ENCODE results near the gene TMEM161A.
"Not testable (repeated sequence)": the region's sequence is repeated elsewhere in the genome, so short reads cannot be mapped to it uniquely, and the experiment has no call there.

TMEM161A gene

DNA sequence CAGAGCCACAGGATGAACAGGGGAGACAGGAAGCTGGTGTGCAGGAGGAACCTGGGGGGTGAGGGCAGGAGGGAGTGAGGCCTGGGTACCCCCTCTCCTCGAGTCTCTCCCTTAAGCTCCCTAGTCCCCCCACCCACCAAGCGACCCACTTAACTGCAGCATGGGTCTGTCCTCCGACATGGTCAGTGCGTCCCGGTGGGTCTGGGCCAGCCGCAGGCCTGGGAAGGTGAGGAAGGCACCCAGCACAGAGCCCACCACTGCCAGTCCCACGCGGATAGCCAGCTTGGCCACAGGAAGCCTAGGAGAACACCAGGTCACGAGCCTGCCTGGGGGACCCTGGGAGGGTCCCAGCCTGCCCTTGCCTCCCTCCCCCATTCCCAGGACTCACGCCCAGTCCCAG is 16.9 kb downstream of the TMEM161A start:
- Mint-ChIP-seq H3K9me3 (peaks cover 8% of the 10 kb centered on the region), H3K36me3 (ENCODE audit: low read depth) (peaks cover 12% of the 10 kb centered on the region), H3K27ac (no peak overlapping the region), H3K4me3 (no peak overlapping the region), H3K27me3 (ENCODE audit: low read depth) (no peaks in the 10 kb centered on the region), H3K4me1 (ENCODE audit: low read depth) (no peaks in the 10 kb centered on the region)
- DNase-seq (ENCODE audit: low spot score), result no peak

DNA sequence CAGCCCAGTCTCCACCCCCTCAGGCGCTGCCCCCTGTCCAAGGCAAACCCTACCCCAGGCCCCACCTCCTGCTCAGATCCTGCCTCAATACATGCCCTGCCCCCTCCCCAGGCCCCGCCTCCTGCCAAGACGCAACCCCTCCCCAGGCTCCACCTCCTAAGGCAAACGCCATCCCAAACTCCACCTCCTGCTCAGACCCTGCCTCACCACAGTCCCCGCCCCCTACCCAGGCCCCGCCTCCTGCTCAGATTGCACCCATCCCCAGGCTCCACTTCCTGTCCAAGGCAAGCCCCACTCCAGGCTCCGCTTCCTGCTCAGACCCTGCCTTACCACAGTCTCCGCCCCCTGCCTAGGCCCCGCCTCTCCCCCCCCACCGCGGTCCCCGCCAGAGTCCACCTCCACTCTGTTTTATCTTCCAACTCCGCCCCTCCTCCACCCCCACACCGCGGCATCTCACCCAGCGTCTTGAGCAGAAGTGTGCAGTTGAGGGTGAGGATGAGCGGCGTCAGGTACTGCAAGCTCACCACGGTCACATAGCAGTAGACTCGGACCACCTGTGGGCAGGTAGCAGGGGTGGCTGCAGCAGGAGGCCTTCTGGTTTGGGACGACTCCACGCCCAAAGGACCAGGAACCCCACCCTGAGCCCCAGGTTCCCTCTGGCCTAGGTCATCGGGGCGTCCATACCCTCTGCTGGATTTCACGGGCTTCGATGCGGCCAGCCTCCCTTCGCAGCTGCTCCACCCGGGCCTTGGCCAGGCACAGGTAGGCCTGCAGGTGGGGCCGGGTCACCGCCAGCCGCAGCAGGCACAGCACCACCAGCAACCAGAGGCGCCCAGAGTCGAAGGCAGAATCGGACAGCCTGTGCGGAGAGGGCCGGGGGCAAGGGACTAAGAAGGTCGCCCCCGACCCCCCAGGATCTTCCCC is 17.7 kb downstream of the TMEM161A start:
- Mint-ChIP-seq H3K4me3 (no peak overlapping the region), H3K4me1 (ENCODE audit: low read depth) (no peaks in the 10 kb centered on the region), H3K27ac (no peak overlapping the region), H3K9me3 (peaks cover 8% of the 10 kb centered on the region), H3K27me3 (ENCODE audit: low read depth) (no peaks in the 10 kb centered on the region), H3K36me3 (ENCODE audit: low read depth) (peaks cover 12% of the 10 kb centered on the region)
- no peak for DNase-seq (ENCODE audit: low spot score)

DNA sequence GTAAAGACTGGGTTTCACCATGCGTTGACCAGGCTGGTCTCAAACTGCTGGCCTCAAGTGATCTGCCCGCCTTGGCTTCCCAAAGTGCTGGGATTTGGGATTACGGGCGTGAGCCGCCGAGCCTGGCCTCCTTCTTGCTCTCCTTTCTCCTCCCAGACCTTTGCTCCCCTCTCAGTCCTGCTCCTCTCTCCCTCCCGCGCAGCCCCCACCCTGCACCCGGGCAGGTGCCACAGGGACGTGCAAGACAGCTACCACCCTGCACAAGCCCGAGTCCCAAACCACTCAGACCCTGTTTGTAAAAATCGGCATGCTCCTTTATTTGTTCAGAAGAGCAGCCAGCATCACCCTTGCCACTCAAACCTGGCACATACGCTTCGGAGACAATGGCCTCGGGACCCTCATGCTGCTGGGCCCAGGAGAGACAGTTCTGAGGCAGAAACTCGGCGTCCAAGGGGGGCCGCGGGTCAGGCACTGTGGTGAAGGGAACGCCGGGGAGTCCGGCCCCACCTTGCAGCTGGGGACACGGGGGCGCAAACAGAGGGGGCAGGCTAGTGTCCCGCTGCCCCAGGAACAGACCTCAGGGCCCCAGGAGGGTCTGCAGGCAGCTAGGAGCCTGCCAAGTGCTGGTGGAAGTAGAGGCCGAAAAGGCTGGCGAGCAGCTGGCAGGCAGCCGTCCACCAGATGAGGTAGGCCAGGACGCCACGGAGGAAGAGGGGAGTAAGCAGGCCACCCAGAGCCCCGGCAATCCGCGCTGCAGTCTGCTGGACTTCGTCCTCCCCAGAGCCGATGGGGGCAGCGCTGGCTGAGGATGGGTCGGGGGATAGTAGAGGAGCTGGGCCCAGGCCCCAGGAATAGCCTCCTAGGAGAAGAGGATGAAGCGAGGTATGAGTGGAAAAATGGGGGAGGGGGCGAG is 18.7 kb downstream of the TMEM161A start:
- Mint-ChIP-seq H3K27me3 (ENCODE audit: low read depth) (no peaks in the 10 kb centered on the region), H3K9me3 (peaks cover 8% of the 10 kb centered on the region), H3K4me1 (ENCODE audit: low read depth) (no peaks in the 10 kb centered on the region), H3K27ac (no peak overlapping the region), H3K4me3 (no peak overlapping the region), H3K36me3 (ENCODE audit: low read depth) (peaks cover 12% of the 10 kb centered on the region)
- no peak for DNase-seq (ENCODE audit: low spot score)

DNA sequence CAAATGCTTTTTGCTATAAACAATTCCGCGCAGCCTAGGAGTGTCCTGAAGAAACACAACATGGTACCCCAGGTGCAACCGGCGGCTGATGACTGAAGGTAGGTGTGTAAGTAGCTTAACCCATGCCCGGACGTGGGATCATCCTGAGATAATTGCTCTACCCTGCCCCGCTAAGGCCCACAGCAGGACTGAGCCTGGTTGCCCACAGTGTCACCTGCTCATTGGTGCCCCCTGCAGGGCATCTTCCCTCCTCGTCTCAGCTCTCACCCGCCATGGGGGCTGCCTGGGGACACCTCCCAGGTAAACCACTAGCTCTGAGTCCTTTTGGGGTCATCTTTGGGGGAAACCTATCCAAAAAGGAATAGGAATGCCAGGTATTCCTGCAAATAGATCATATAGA is 22.3 kb downstream of the TMEM161A start:
- H3K36me3 Mint-ChIP-seq (ENCODE audit: low read depth), result peaks cover 2% of the 10 kb centered on the region
- no peaks in the 10 kb centered on the region for H3K9me3 Mint-ChIP-seq
- H3K4me1 Mint-ChIP-seq (ENCODE audit: low read depth), result no peaks in the 10 kb centered on the region
- H3K27me3 Mint-ChIP-seq (ENCODE audit: low read depth), result no peaks in the 10 kb centered on the region
- no peak for DNase-seq (ENCODE audit: low spot score)
- H3K4me3 Mint-ChIP-seq, result no peak overlapping the region
- no peak overlapping the region for H3K27ac Mint-ChIP-seq

DNA sequence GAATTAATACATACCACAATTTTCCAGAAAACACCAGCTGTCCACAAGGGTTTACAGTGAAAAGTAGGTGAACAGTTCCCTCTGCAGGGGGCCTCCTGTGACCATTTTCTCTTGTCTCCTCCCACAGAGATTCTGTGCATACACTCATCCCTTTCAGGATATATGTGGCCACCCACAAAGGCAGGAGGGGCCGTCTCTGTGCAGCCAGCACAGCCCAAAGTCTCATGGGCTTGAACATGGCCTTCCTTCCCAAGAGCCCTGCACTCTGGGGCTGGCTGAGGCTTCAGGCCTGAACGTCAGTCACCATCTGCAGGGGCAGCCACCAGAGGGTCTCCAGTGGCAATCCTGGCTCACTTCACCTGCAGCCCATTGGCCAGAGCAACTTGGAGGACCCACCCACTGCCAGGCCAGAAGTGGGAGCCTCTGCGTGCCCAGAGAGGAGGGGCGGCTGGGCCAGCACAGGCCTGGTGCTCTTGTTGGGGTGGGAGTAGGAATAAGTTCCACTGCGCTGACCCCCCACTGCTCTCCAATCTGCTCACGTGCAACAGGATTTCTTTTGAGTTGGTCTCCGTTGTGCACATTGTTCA is 25.1 kb downstream of the TMEM161A start:
- H3K27me3 Mint-ChIP-seq (ENCODE audit: low read depth), result no peaks in the 10 kb centered on the region
- H3K4me3 Mint-ChIP-seq, result no peak overlapping the region
- no peak for DNase-seq (ENCODE audit: low spot score)
- no peaks in the 10 kb centered on the region for H3K9me3 Mint-ChIP-seq
- no peaks in the 10 kb centered on the region for H3K36me3 Mint-ChIP-seq (ENCODE audit: low read depth)
- no peak overlapping the region for H3K27ac Mint-ChIP-seq
- H3K4me1 Mint-ChIP-seq (ENCODE audit: low read depth), result no peaks in the 10 kb centered on the region

DNA sequence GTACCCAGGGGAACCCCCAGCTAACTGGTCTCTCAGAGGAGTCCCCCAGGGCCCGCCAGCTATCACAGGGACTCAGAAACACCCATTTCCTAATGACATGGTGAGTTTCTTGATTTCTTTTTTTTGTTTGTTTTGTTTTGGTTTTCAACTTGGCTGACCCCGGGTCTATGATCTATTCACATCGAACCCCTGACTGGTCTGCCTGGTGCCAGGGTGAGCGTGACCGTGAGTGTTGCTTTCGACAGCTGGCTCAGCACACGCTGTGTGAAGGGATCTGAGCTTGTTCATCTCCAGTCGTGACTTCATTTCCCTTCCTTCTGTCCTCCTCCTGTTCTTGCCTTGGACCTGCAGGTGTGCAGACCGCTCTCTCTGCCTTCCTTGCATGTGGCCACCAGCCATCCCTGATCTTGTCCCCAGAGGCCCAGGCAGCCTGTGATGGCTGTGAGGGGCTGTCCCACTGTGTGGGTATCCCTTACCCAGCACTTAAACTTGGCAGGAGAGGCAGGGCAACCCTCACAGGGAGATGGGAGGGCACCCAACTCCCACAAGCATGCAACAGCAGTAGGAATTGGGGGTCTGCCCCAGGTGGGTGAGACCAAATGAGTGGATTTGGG is 26.2 kb downstream of the TMEM161A start:
- no peaks in the 10 kb centered on the region for H3K36me3 Mint-ChIP-seq (ENCODE audit: low read depth)
- H3K4me1 Mint-ChIP-seq (ENCODE audit: low read depth), result no peaks in the 10 kb centered on the region
- DNase-seq (ENCODE audit: low spot score), result no peak
- no peak overlapping the region for H3K4me3 Mint-ChIP-seq
- H3K27me3 Mint-ChIP-seq (ENCODE audit: low read depth), result no peaks in the 10 kb centered on the region
- H3K9me3 Mint-ChIP-seq, result no peaks in the 10 kb centered on the region
- H3K27ac Mint-ChIP-seq, result no peak overlapping the region

DNA sequence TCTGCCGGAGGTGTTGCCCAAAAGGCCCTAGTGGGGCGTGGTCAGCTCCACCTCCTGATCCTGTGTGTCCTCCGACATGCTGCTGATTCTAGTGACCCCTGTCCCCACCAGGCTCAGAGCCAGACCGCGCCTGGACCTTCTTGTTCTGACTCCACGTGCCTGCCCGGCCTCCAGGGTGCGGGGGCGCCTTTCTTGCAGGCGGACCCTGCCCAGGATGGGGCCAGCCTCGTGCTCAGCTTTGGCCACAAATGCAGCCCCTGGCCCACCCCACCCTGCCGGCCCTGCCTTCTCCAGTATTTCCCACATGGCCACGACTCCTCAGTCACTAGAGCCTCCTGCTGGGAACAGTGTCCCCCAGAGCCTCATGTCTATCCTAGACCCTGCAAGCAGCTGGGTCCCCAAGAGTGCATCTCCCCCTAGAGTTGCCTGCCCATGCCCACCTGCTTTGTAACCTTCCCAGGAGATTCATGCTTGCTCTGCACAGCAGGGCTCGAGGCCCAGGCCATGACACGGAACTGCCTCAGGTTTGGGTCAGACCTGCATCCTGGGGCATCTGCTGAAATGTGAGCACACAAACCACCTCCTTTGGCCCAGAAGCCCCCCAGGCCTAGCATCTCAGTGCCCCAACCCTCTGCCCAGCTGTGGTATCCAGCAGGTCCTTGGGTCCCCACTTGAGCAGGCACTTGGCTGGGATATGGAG is 27.0 kb downstream of the TMEM161A start:
- Mint-ChIP-seq H3K4me1 (ENCODE audit: low read depth) (no peaks in the 10 kb centered on the region), H3K9me3 (no peaks in the 10 kb centered on the region), H3K36me3 (ENCODE audit: low read depth) (no peaks in the 10 kb centered on the region), H3K27ac (no peak overlapping the region), H3K27me3 (ENCODE audit: low read depth) (no peaks in the 10 kb centered on the region), H3K4me3 (no peak overlapping the region)
- no peak for DNase-seq (ENCODE audit: low spot score)

DNA sequence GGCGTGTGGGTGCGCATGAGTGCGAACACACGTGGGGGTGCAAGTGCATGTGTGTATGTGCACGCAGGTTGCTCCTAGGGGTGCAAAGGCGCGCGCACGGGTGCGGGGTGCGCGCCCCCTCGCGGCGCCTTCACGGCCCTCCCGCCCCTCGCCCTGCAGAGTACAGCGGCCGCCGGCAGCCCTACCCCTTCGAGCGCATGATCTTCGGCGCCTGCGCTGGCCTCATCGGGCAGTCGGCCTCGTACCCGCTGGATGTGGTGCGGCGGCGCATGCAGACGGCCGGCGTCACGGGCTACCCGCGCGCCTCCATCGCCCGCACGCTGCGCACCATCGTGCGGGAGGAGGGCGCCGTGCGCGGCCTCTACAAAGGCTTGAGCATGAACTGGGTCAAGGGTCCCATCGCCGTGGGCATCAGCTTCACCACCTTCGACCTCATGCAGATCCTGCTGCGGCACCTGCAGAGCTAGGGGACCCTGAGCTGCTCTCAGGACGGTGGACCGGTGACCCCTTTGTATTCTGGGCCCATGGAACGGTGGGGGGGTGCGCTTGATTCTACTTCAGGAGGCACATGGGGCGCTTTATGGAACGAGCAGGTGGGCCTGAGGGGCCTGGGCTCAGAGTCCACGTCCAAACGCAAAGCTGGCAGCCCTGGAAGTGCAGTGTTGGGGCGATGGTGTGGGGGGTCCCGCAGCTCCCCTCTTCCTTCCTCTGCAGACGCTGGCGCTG is 27.7 kb downstream of the TMEM161A start:
- H3K9me3 Mint-ChIP-seq, result no peaks in the 10 kb centered on the region

DNA sequence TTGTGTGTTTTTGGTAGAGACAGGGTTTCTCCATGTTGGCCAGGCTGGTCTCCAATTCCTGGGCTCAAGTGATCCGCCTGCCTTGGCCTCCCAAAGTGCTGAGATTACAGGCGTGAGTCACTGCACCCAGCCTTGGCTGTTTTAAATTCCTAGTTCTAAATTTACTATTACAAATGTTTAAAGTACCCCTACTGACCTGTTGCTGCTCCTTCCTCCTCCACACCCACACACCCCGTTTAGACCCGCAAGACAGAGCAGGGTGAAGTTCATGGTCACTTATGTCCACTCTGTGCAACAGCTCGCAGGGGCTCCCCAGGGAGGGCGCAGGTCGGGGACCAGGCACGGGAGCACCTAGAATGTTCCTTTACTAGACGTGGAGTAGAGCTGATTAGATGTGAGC is 28.7 kb downstream of the TMEM161A start:
- Mint-ChIP-seq H3K4me1 (ENCODE audit: low read depth) (no peaks in the 10 kb centered on the region), H3K27ac (no peak overlapping the region), H3K9me3 (no peaks in the 10 kb centered on the region), H3K36me3 (ENCODE audit: low read depth) (no peaks in the 10 kb centered on the region), H3K27me3 (ENCODE audit: low read depth) (no peaks in the 10 kb centered on the region), H3K4me3 (no peak overlapping the region)
- DNase-seq (ENCODE audit: low spot score), result no peak

More for the DNA sequence above, 27.7 kb downstream of the TMEM161A start:
- Mint-ChIP-seq H3K27ac (no peak overlapping the region), H3K4me3 (no peak overlapping the region), H3K4me1 (ENCODE audit: low read depth) (no peaks in the 10 kb centered on the region), H3K36me3 (ENCODE audit: low read depth) (no peaks in the 10 kb centered on the region), H3K27me3 (ENCODE audit: low read depth) (no peaks in the 10 kb centered on the region)
- peak; percentile 12 for DNase-seq (ENCODE audit: low spot score)

DNA sequence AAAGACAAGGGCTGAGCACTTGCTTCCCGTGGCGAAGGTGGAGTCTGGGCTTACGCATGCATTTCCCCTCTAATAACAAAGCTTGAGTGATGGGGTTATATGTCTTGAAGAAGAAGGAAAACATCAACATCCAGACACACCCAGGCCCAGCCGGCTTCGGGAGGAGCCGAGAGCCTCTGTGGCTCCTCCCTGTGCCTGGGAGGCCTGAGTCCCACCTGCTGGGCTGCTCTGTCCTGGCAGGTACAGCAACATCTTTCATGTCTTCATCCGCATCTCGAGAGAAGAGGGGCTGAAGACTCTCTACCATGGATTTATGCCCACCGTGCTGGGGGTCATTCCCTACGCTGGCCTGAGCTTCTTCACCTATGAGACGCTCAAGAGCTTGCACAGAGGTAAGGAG is 30.6 kb downstream of the TMEM161A start:
- Mint-ChIP-seq H3K4me1 (ENCODE audit: low read depth) (no peaks in the 10 kb centered on the region), H3K9me3 (no peaks in the 10 kb centered on the region), H3K27ac (no peak overlapping the region), H3K4me3 (no peak overlapping the region), H3K36me3 (ENCODE audit: low read depth) (no peaks in the 10 kb centered on the region), H3K27me3 (ENCODE audit: low read depth) (no peaks in the 10 kb centered on the region)
- DNase-seq (ENCODE audit: low spot score), result no peak

DNA sequence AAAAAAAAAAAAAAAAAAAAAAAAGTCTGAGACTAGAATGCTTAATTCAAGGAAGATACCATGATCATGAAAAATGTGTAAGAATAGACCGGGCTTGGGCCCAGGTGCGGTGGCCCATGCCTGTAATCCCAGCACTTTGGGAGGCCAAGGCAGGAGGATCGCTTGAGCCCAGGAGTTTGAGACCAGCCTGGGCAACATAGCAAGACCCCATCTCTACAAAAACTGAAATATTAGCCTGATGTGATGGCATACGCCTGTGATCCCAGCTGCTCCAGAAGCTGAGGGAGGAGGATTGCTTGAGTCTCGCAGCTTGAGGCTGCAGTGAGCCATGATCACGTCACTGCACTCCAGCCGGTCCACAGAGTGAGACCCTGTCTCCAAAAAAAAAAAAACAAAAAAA is 31.3 kb downstream of the TMEM161A start:
- DNase-seq (ENCODE audit: low spot score); H3K4me1 Mint-ChIP-seq (ENCODE audit: low read depth); H3K9me3 Mint-ChIP-seq; H3K27ac Mint-ChIP-seq; H3K4me3 Mint-ChIP-seq; H3K36me3 Mint-ChIP-seq (ENCODE audit: low read depth); H3K27me3 Mint-ChIP-seq (ENCODE audit: low read depth): not testable (repeated sequence)

DNA sequence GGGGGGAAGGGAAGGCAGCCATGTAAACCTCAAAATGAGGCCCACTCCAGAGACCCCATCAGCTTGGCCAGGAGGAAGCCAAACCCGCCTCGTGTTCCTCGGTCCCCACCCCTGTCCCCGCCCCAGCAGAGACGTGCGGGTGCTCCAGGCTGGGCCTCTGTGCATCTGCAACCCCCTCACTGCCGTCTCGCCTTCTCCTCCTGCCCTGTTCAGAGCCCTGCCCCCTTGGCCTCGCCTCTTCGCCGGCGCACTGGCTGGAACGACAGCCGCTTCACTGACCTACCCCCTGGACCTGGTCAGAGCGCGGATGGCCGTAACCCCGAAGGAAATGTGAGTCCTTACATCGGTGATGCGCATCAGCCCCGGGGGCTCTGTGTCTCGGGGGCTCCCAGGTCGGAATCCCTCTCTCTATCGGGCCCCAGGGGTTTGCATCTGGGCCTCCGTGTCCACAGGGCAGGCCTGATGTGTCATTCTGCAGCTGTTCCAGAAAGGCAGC is 32.2 kb downstream of the TMEM161A start:
- H3K4me3 Mint-ChIP-seq, result no peak overlapping the region
- H3K27me3 Mint-ChIP-seq (ENCODE audit: low read depth), result no peaks in the 10 kb centered on the region
- no peaks in the 10 kb centered on the region for H3K36me3 Mint-ChIP-seq (ENCODE audit: low read depth)
- DNase-seq (ENCODE audit: low spot score), result no peak
- no peaks in the 10 kb centered on the region for H3K9me3 Mint-ChIP-seq
- H3K4me1 Mint-ChIP-seq (ENCODE audit: low read depth), result no peaks in the 10 kb centered on the region
- no peak overlapping the region for H3K27ac Mint-ChIP-seq

All from T-helper 2 cell treated with Interferon-gamma antibody and Interleukin-4, amounts not matched to agents 5 μg/mL and 100 μg/mL, for 36 hours (primary cell).